Mammary epithelial cell (primary cell): ENCODE measurements around the gene CD320.

ENCODE experiments used
- CTCF ChIP-seq, 2 donors: IDR thresholded peaks in 1 of 2; conservative IDR thresholded peaks in 1 of 2; 2 replicates each; pipeline ENCODE4 v1.5.1; 2011 to 2012; ENCODE audit warnings: inconsistent platforms in 2 of 2, low read length in 2 of 2, mild to moderate bottlenecking in 2 of 2, control low read depth in 1 of 2, low read depth in 1 of 2; ENCODE audit not compliant: insufficient read depth in 1 of 2; ENCODE audit errors: extremely low read depth in 1 of 2
- EZH2 ChIP-seq: IDR thresholded peaks from 2 replicates; pipeline ENCODE4 v1.6.1; 2012; ENCODE audit warnings: low read length, inconsistent platforms, borderline replicate concordance

GRCh38 chr19:8259922-8260247, 48.3 kb downstream of the CD320 start:
- TF ChIP-seq CTCF (conservative IDR thresholded peaks at IDR 0.05 in 1 of 2, IDR thresholded peaks at IDR 0.05 in 1 of 2; ENCODE audit: extremely low read depth in 1 of 2, insufficient read depth in 1 of 2, low read depth in 1 of 2, low read length in 2 of 2), result no peak
- TF ChIP-seq EZH2, result no peak
